Esophagus (tissue), 2 donors: Measurements from ENCODE around the gene OR2J1. TPM values are rescaled to one million over a fixed set of nuclear protein-coding genes. Genes with fewer than 3 reads are reported as not detected.

Experiments used
- H3K27ac ChIP-seq, 2 donors: one replicate each; pipeline ENCODE4 v1.5.1; 2013; ENCODE audit warnings: low read depth in 2 of 2, mild to moderate bottlenecking in 2 of 2, inconsistent platforms in 1 of 2, low read length in 1 of 2, moderate library complexity in 1 of 2
- H3K27me3 ChIP-seq, 2 donors: one replicate each; pipeline ENCODE4 v1.6.1; 2013; ENCODE audit warnings: low read length in 2 of 2, control low read depth in 1 of 2, mild to moderate bottlenecking in 1 of 2; ENCODE audit not compliant: insufficient read depth in 2 of 2, control insufficient read depth in 1 of 2
- H3K36me3 ChIP-seq, 2 donors: one replicate each; pipeline ENCODE4 v1.6.1; 2013; ENCODE audit warnings: low read length in 1 of 2; ENCODE audit not compliant: control insufficient read depth in 2 of 2, insufficient read depth in 2 of 2
- H3K4me1 ChIP-seq, 2 donors: one replicate each; pipeline ENCODE4 v1.6.1; 2013; ENCODE audit warnings: low read length in 1 of 2; ENCODE audit not compliant: control insufficient read depth in 2 of 2, insufficient read depth in 2 of 2
- H3K4me3 ChIP-seq, 2 donors: one replicate each; pipeline ENCODE4 v1.5.1; 2013; ENCODE audit warnings: low read length in 2 of 2, mild to moderate bottlenecking in 2 of 2, low read depth in 1 of 2, moderate library complexity in 1 of 2
- H3K9me3 ChIP-seq, 2 donors: one replicate each; pipeline ENCODE4 v1.6.1; 2013; ENCODE audit warnings: mild to moderate bottlenecking in 2 of 2, low read depth in 1 of 2, low read length in 1 of 2, moderate library complexity in 1 of 2; ENCODE audit not compliant: control insufficient read depth in 2 of 2, insufficient read depth in 1 of 2
- WGBS, 2 donors: extraction: QIAGEN DNeasy Blood & Tissue Kit; methylation state at CpG; one replicate each; pipeline ENCODE4 v1.1.7; 2013; 5-methylcytosine and 5-hydroxymethylcytosine counted together
- polyA plus RNA-seq, 2 donors: library from polyadenylated mRNA; stranded (reverse); fragments of 200-250 nt; gene quantifications; one replicate each; pipeline ENCODE4 v1.2.3, GENCODE V29; 2013
- donor health status: healthy with polysubstance abuse.
- donor health status: Bipolar disorder and iron deficiency.

Gene OR2J1
- polyA plus RNA-seq, result not detected

DNA sequence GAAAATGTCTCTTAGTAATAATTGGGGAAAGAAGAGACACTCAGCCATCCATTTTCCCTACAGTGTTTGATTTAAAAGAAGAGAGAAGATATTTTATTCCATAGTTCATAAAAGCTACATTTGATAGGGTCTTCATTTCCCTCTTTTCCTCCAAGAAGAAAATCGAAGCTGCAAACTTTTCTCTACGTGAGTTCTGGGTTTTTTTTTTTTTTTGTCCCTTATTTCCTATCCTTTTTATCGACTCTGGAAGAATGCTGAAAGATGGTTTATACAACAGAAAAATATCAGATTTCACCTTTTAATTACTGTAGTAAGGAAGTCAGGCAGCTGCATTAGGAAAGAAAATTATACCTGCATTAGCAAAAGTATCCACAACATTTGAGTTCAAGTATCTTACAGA lies at the start of gene OR2J1:
Gene OR2J1 (plus strand): TSS at position 301 of the 400 bp plus-strand sequence. CDS start 1,453 bp downstream, outside the sequence.
- Histone ChIP-seq H3K36me3 (no peaks in the 10 kb centered on the region), H3K27ac (no peak within 1 kb of the TSS), H3K9me3 (no peaks in the 10 kb centered on the region), H3K27me3 (no peaks in the 10 kb centered on the region), H3K4me3 (no peak within 1 kb of the TSS), H3K4me1 (no peaks in the 10 kb centered on the region)
- 73 to 80% methylated on average over 3 of the region's 3 CpGs for whole genome bisulfite sequencing, 2 donors

DNA sequence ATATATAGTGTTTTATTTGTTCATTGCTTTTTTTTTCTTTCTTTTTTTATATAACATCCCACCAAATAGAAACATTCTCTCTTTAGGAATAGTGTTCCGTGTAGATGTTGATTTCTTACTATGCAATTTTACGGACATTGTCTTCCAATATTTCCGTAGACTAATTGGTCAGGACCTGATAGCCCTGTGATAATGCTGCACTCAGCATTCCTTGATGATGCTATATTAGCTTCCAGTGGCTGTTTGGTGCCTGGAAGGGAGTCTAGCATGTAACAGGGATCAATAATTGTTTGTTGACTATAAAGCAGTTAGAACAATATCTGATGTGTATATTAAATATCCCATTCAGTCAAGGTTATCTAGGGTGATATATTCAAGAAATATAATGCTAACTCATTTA lies 47.6 kb upstream of the OR2J1 start:
- Histone ChIP-seq H3K4me1 (no peaks in the 10 kb centered on the region), H3K27ac (no peak overlapping the region), H3K9me3 (no peaks in the 10 kb centered on the region), H3K36me3 (no peaks in the 10 kb centered on the region), H3K27me3 (no peaks in the 10 kb centered on the region), H3K4me3 (no peak overlapping the region)
- 87% methylated on average over 3 of the region's 3 CpGs for WGBS, 2 donors

DNA sequence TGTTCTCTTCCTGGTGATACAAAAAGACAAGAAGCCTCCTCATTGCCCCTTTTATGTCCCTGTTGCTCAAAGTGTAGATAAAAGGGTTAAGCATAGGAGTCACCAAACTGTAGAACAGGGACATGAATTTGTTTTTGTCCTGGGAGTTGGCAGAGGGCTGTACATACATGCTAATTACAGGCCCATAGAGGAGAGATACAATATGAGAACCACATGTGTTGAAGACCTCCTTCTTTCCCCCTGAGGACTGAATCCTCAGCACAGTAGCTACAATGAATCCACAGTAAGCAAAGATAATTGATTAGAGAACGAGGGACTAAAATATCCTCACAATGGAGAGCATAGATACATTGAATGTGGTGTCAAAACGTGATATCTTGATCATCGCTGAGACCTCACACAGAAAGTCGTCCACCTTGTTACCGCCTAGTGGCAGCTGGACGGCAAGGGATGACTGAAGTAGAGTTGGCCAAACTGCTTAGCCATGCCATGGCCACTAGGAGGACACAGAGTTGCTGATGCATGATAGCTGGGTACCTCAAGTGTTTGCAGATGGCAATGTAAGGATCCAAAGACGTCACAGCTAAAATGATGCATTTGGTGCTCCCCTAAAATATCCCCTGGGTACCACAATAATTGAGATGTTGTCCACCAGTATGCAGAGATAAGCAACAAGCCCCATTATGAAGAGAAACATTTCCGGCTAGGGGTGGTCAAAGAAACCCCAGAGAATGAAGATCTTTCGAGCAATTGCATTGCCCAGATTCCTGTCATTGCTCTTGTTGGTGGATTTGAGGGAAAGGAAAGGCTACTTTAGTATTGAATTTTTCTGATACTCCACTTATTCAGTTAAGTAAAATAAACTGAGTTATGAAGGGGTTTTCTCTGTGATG lies 27.2 kb upstream of the OR2J1 start:
- Histone ChIP-seq H3K4me1 (no peaks in the 10 kb centered on the region), H3K27ac (no peak overlapping the region), H3K9me3 (no peaks in the 10 kb centered on the region), H3K27me3 (no peaks in the 10 kb centered on the region), H3K4me3 (no peak overlapping the region), H3K36me3 (no peaks in the 10 kb centered on the region)
- WGBS, 2 donors, result 33 to 35% methylated on average over 9 of the region's 9 CpGs

DNA sequence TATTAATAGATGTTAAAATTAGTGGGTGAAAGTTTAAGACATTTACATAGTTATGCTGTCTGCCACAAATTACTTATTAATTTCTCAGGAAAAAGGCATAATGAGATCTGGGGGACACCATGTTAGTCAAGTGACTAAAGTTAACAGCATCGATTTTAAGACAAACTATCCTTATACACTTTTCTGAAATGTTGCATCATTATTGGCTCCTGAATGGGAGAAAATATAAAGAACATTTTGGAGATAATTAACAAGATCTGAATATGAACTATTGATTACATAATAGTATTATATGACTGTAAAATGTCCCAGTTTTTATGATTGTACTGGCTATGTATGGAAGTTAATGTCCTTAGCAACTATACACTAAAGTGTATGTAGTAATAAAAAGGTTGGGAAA lies 20.1 kb upstream of the OR2J1 start:
- no peaks in the 10 kb centered on the region for H3K27me3 ChIP-seq
- H3K4me3 ChIP-seq, result no peak overlapping the region
- no peak overlapping the region for H3K27ac ChIP-seq
- 83 to 84% methylated on average over 1 of the region's 1 CpG for WGBS, 2 donors
- H3K36me3 ChIP-seq, result no peaks in the 10 kb centered on the region
- H3K9me3 ChIP-seq, result no peaks in the 10 kb centered on the region
- H3K4me1 ChIP-seq, result no peaks in the 10 kb centered on the region

DNA sequence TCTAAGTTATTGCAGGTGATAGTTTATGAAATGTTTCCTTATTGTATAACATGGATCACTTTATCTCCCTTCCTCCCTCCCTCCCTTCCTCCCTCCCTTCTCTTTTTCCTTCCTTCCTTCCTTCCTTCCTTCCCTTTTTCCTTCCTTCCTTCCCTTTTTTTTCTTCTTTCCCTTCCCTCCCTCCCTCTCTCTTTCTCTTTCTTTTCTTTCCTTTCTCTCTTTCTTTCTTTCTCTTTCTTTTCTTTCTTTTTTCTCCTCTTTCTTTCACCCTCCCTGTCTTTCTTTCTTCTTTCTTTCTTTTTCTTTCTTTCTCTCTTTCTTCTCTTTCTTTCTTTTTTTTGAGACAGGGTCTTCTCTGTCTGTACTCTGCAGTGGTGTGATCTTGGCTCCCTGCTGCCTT lies 18.0 kb upstream of the OR2J1 start:
- Histone ChIP-seq H3K36me3 (no peaks in the 10 kb centered on the region), H3K27me3 (no peaks in the 10 kb centered on the region), H3K27ac (no peak overlapping the region)

DNA sequence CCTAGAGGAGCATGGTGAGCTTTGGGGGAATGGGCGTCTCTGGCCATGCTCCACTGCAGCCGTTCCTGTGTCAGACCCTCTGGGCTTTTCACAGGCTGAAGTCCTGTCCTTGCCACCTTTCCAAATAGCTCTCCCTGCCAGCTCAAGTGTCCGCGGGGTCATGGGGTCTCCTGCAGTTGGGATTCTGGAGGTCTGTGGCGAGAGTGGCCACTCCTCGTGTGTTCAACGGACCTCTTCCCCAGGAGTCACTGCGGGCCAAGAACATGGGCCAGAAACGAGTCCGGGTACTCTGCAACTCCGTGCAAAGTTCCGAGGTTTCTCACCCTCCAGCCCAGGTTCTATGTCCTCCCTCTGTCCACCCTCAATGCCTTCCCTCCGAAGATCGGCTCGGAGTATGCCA lies 16.8 kb upstream of the OR2J1 start:
- Histone ChIP-seq H3K27ac (no peak overlapping the region), H3K27me3 (peaks cover 0 to 2% of the 10 kb centered on the region in 2 donors), H3K36me3 (no peaks in the 10 kb centered on the region), H3K9me3 (peaks cover 0 to 2% of the 10 kb centered on the region in 2 donors), H3K4me1 (no peaks in the 10 kb centered on the region), H3K4me3 (no peak overlapping the region)
- WGBS, 2 donors, result 91 to 92% methylated on average over 15 of the region's 15 CpGs

More for the DNA sequence above, 18.0 kb upstream of the OR2J1 start:
- Histone ChIP-seq H3K9me3 (no peaks in the 10 kb centered on the region), H3K4me1 (no peaks in the 10 kb centered on the region), H3K4me3 (no peak overlapping the region)

DNA sequence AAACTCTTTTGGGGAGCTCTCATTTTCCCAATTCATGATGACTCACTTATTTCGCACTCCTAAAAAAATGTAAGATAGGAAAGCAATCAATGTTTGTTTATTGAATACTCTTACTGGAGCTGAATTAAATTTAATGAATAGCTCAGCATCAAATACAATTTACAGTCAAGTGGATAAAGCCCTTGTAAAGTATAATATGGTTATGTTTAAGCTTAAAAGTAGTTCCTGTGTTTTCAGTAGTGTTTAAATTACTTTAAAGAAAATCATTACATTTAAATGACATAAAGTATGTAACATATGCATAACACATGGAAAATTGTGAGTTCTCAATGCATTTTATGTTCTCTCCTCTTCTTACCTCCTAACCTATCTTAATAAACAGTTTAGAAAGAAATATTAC lies 12.1 kb upstream of the OR2J1 start, which contains the start of gene OR2B3:
Gene OR2B3 (minus strand): TSS at position 101 of the 400 bp plus-strand sequence. CDS start 65 bp downstream, at position 36.
- no peaks in the 10 kb centered on the region for H3K4me1 ChIP-seq
- H3K27ac ChIP-seq, result no peak within 1 kb of the TSS

DNA sequence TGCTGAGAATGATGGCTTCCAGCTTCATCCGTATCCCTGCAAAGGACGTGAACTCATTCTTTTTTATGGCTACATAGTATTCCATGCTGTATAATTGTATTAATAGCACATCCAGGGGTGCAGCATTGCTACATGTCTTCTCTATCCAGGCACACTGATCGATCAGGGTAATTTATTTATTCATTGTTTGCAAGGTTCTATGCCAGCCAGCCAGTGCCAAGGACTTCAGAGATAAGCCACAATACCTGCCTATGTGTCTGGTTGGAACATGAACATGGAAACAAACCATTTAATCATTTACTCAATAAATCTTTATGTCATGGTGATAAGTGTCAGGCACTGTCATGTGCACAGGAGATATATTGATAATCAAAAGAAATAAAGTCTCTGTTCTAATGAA lies 6.3 kb upstream of the OR2J1 start:
- no peaks in the 10 kb centered on the region for H3K27me3 ChIP-seq
- H3K4me1 ChIP-seq, result no peaks in the 10 kb centered on the region
- H3K9me3 ChIP-seq, result no peaks in the 10 kb centered on the region
- 76 to 80% methylated on average over 3 of the region's 3 CpGs for WGBS, 2 donors
- H3K4me3 ChIP-seq, result no peak overlapping the region
- no peaks in the 10 kb centered on the region for H3K36me3 ChIP-seq
- no peak overlapping the region for H3K27ac ChIP-seq

More for the DNA sequence above, 12.1 kb upstream of the OR2J1 start, which contains the start of gene OR2B3:
- Histone ChIP-seq H3K27me3 (peaks cover 0 to 2% of the 10 kb centered on the region in 2 donors), H3K4me3 (no peak within 1 kb of the TSS), H3K36me3 (no peaks in the 10 kb centered on the region), H3K9me3 (peaks cover 0 to 2% of the 10 kb centered on the region in 2 donors)
- 51 to 90% methylated on average over 1 of the region's 1 CpG for WGBS, 2 donors

DNA sequence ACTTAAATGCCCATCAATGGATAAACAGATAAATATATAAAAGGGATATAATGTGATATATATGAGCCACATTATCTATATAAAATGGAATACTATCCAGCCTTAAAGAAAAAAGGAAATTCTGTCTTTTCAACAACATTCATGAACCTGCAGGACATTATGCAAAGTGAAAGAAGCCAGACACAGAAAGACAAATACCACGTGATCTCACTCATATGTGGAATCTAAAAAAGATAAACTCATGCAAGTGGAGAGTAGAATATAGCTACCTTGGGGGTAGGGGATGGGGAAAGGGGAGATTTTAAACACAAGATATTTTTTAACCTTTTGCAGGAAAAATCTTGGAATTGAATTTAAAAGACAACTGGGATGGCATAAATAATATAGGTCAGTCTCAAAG lies 1.5 kb upstream of the OR2J1 start:
- Histone ChIP-seq H3K27ac (no peak overlapping the region), H3K27me3 (no peaks in the 10 kb centered on the region), H3K4me3 (no peak overlapping the region), H3K36me3 (no peaks in the 10 kb centered on the region), H3K4me1 (no peaks in the 10 kb centered on the region), H3K9me3 (no peaks in the 10 kb centered on the region)
- WGBS, 2 donors, result 64 to 67% methylated on average over 1 of the region's 1 CpG

DNA sequence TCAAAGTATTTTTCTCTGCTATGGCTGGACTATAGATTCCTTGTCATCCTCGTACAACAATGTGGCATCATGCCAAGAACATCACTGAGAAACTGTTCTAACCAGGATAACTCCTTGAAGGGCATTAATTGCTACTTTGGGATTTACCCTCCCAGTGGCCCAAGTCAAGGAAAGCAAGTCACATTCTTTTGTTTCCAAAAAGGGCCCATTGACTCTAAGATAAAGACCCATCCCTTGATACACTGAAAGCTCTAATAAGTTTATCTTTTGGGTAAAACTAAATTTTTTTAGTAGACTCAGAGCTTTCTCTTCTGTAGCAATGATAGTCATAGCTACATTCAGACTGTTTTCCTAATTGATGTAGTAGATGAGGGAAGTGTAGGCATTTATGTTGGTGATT lies 8.5 kb downstream of the OR2J1 start, which contains the start of gene OR2J3:
Gene OR2J3 (plus strand): TSS at position 301 of the 400 bp plus-strand sequence. CDS start 3,833 bp downstream, outside the sequence.
- Histone ChIP-seq H3K27me3 (no peaks in the 10 kb centered on the region), H3K4me1 (no peaks in the 10 kb centered on the region), H3K36me3 (no peaks in the 10 kb centered on the region), H3K27ac (no peak within 1 kb of the TSS), H3K9me3 (no peaks in the 10 kb centered on the region), H3K4me3 (no peak within 1 kb of the TSS)
- 12 to 22% methylated on average over 1 of the region's 1 CpG for WGBS, 2 donors
